WERI-Rb-1 (cell line): ENCODE measurements around the gene SPTAN1.

Experiments
- DNase-seq: peaks from one replicate; pipeline ENCODE4 v3.0.0-alpha.2; 2020
- H3K27ac ChIP-seq: fragments of 250-450 bp; sonication (Bioruptor Pico); 2 replicates; pipeline ENCODE4 v1.5.1; 2020; ENCODE audit warnings: mild to moderate bottlenecking, moderate library complexity
- H3K27me3 ChIP-seq: fragments of 250-450 bp; sonication (Bioruptor Pico); 2 replicates; pipeline ENCODE4 v1.5.1; 2021; ENCODE audit warnings: mild to moderate bottlenecking, low read depth, moderate library complexity; ENCODE audit not compliant: insufficient read depth, severe bottlenecking
- H3K36me3 ChIP-seq: fragments of 250-450 bp; sonication (Bioruptor Pico); 2 replicates; pipeline ENCODE4 v1.5.1; 2020; ENCODE audit warnings: mild to moderate bottlenecking, moderate library complexity
- H3K4me3 ChIP-seq: 2 replicates; pipeline ENCODE4 v1.5.1; 2011; ENCODE audit warnings: low read depth, mild to moderate bottlenecking, control low read depth, low read length
- H3K9me3 ChIP-seq: fragments of 250-450 bp; sonication (Bioruptor Pico); 2 replicates; pipeline ENCODE4 v1.5.1; 2021; ENCODE audit warnings: mild to moderate bottlenecking, moderate library complexity; ENCODE audit not compliant: severe bottlenecking
- TF ChIP-seq, protein P1 (sequence below): IDR thresholded peaks from 2 replicates; pipeline ENCODE4 v1.5.1; 2011; ENCODE audit warnings: low read depth, mild to moderate bottlenecking, control low read depth, inconsistent platforms, low read length

Gene SPTAN1

DNA sequence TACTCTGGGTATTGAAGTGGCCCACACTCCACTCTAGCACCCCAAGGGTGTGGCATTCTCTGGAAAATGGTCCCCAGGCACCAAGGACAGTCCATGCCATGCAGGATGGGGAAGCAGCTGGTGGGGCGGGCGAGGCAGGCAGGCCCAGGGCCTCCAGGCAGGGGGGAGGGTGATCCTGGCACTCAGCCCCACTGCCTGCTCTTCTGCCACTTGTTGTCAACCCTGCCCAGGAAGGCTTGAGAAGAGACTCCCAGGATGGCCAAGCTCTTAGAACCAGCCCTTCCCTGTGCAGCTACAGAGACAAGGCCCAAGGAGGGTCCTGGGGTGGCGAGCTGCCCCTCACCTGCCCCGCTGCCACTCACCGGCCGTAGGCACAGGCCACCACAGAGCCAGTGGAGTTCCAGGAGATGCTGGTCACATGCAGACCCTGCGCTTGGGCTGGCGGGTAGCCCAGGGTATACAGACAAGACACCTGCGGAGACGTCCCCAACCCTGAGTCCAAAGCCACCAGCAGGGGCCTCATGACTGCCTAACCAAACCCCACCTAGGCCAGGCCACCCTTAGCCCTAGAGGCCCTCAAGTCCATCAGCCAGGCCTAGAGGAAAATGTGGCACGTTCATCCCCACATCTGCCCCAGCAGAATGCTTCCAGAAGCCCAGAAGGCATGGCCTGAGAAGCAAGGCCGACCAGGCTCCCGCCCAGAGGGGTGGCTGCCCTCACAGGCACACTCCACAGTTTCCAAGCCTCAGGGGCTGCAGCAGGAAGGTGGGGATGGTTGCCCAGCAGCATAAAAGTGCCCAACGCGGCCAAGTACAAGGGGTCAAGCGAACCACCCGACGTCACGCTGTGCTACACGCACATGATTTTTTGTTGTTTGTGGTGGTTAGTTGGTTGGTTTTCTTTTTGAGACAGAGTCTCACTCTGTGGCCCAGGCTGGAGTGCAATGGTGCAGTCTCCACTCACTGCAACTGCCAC lies 84.5 kb downstream of the SPTAN1 start:
- no peak for DNase-seq
- peaks cover 94% of the 10 kb centered on the region for H3K36me3 ChIP-seq
- no peaks in the 10 kb centered on the region for H3K9me3 ChIP-seq
- H3K27ac ChIP-seq, result 0 out of 2 replicates have a peak overlapping the region, but pooled peaks have one; percentile 10
- H3K4me3 ChIP-seq, result no peak overlapping the region
- no peaks in the 10 kb centered on the region for H3K27me3 ChIP-seq
- TF ChIP-seq, protein P1, sequence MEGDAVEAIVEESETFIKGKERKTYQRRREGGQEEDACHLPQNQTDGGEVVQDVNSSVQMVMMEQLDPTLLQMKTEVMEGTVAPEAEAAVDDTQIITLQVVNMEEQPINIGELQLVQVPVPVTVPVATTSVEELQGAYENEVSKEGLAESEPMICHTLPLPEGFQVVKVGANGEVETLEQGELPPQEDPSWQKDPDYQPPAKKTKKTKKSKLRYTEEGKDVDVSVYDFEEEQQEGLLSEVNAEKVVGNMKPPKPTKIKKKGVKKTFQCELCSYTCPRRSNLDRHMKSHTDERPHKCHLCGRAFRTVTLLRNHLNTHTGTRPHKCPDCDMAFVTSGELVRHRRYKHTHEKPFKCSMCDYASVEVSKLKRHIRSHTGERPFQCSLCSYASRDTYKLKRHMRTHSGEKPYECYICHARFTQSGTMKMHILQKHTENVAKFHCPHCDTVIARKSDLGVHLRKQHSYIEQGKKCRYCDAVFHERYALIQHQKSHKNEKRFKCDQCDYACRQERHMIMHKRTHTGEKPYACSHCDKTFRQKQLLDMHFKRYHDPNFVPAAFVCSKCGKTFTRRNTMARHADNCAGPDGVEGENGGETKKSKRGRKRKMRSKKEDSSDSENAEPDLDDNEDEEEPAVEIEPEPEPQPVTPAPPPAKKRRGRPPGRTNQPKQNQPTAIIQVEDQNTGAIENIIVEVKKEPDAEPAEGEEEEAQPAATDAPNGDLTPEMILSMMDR, result no peak

DNA sequence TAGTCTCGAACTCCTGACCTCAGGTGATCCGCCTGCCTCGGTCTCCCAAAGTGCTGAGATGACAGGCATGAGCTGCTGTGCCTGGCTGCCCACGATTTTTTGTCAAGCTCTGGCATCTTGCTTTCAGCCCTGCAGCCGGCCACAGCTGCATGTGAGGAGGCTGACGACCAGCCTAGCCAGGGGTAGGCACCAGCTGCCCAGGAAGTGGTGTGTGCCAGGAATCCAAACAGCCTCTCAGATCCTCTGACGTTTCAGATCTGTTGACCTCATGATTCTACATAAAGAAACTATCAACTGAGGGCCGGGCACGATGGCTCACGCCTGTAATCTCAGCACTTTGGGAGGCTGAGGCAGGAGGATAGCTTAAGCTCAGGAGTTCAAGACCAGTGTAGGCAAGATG lies 85.3 kb downstream of the SPTAN1 start:
- DNase-seq, result no peak
- Histone ChIP-seq H3K36me3 (peaks cover 88% of the 10 kb centered on the region), H3K27ac (no peak overlapping the region), H3K9me3 (no peaks in the 10 kb centered on the region), H3K27me3 (no peaks in the 10 kb centered on the region), H3K4me3 (no peak overlapping the region)
- TF ChIP-seq, protein P1, result no peak

DNA sequence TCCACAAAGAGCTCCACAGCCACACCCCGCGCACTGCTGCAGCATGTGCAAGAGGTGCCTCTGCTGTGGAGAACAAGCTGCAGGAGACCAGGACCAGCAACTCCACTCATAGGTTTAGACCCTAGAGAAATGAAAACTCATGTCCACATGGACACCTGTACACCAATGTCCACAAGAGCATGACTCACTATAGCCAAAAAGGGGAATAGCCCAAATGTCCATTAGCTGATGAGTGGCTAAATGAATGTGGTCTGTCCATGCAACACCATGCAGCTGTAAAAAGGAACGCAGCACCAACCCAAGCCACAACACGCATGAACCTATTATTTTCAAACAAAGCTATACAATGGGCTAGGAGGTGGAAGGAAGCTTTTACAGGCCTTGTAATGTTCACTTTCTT lies 86.2 kb downstream of the SPTAN1 start:
- H3K36me3 ChIP-seq, result peaks cover 87% of the 10 kb centered on the region
- no peak for DNase-seq
- TF ChIP-seq, protein P1, result no peak
- H3K27ac ChIP-seq, result no peak overlapping the region
- no peaks in the 10 kb centered on the region for H3K9me3 ChIP-seq
- H3K4me3 ChIP-seq, result no peak overlapping the region
- H3K27me3 ChIP-seq, result no peaks in the 10 kb centered on the region

DNA sequence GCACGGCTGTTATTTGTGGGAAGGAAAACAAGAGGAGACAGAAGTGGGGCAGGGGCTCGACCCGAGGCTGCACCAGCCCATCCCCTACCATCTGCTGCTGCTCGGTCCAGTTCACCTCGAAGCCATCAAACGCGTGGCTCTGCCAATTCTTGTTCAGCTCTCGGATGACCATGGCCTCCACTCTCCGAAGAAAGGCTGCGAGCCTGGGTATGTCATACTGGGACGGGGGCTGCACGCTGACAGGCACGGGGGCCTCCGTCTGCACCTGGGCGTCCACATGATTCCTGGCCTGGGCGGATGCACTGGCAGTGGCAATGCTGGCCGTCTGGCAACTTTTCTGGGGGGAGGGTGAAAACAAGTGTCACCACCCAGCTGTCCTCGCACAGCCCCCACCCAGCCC lies 88.2 kb downstream of the SPTAN1 start:
- H3K36me3 ChIP-seq, result peaks cover 79% of the 10 kb centered on the region
- TF ChIP-seq, protein P1, result no peak
- no peaks in the 10 kb centered on the region for H3K9me3 ChIP-seq
- DNase-seq, result no peak
- no peaks in the 10 kb centered on the region for H3K27me3 ChIP-seq
- H3K27ac ChIP-seq, result no peak overlapping the region
- no peak overlapping the region for H3K4me3 ChIP-seq

DNA sequence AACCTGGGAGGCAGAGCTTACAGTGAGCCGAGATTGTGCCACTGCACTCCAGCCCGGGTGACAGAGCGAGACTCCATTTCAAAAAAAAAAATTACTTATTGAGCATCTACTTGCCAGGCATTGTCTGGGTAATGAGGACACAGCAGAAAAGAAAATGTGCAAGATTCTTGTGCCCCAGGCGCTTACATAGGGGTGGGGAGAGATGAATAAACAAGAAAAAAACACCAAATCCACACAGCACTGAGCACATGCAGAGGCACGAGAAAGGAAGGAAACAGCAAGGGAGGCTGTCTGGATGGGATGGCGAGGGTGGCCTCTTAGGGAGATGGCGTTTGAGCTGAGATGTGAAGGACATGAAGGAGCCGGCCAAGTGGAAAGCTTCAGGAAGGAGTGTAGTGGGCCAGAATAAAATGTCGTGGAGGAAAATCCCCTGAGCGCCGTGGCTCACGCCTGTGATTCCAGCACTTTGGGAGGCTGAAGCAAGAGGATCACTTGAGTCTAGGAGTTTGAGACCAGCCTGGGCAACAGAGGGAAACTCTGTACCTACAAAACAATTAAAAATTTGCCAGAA lies 90.4 kb downstream of the SPTAN1 start:
- TF ChIP-seq, protein P1, result no peak
- Histone ChIP-seq H3K27ac (no peak overlapping the region; the same call in 1 of the 2 replicates), H3K27me3 (no peaks in the 10 kb centered on the region), H3K9me3 (no peaks in the 10 kb centered on the region), H3K4me3 (no peak overlapping the region), H3K36me3 (peaks cover 76% of the 10 kb centered on the region)
- no peak for DNase-seq
